HG02973 (cell line): Measurements from ENCODE around the gene DNPEP.
"Not testable (repeated sequence)": the region's sequence is repeated elsewhere in the genome, so short reads cannot be mapped to it uniquely, and the experiment has no call there.

Experiments used
- ATAC-seq: cut with Tn5 transposase; IDR thresholded peaks from one replicate; pipeline ENCODE4 v1.9.1; 2021; ENCODE audit warnings: moderate library complexity; ENCODE audit not compliant: unreplicated experiment

DNPEP gene

DNA sequence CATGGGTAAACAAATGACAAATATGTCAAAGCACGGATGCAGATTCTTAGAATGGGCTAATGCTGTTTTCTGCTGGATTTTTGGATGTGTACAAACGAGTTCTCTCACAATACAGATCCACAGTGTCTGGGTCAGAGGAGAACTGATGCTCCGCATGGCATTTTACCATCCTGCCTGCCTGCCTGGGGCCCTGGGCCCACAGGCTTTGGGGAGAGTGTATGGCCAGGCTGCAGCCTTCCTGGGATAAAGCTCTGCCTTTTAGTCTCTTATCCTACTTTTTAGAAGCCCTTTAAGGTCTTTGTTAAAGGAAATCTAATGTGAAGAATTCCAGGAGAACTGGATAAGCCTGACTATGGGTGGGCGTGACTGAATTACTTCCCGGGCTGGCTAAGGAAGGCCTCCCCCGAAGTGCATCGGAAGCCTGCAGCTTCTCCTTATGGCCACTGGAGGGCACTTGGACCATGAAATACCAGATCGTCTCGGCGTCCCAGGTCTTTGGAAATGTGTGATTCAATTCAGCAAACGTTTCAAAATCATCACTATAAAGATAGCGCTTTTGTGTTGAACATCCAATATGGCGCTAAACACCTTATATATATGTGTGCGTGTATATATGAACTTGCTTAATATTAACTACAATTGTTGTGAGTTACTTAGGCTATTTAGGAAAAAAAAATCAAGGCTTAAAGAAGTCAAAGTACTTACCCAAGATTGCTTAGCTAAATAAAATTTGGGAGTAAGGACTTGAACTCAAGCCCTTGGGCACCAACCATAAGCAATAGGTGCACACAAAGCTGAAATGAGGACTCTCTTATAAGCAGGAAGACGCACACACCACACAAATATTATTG, 15.2 kb upstream of the DNPEP start:
- peak; percentile 86 for ATAC-seq

DNA sequence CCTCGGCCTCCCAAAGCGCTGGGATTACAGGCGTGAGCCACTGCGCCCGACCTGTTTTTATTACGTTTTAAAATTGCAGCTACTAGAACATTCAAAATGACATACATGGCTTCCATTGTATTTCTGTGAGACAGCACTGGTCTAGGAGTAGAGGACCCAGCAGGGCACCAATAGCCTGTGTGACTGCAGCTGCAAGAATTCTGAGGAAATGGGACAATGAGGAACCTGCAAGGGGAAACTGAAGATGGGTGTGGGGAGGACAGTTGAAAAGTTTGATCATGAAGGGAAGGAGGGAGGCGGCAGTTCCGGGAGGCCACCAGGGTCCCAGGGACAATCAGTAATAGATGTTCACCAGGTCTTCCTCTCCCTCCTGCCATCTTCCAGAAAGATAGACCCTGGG, 13.9 kb upstream of the DNPEP start:
- no peak for ATAC-seq

DNA sequence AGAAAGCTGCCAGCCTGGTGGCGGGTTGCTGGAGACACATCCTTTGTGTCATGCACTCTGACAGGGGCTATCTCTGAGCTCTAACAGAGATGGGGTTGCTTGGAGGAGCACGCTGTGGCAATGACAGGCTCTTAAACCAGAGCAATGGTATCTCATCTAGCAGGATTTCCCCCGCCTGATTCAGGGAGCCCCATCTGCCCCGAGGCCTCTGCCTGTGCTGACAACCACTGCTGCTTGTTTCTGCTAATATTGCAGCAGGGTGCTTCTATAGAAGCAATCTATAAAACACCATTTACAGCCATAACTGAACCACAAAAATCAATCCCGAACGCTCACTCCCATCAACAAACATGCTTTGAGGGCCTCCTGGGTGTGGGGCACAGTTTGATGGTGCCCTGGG, 12.8 kb upstream of the DNPEP start:
- ATAC-seq: no peak

DNA sequence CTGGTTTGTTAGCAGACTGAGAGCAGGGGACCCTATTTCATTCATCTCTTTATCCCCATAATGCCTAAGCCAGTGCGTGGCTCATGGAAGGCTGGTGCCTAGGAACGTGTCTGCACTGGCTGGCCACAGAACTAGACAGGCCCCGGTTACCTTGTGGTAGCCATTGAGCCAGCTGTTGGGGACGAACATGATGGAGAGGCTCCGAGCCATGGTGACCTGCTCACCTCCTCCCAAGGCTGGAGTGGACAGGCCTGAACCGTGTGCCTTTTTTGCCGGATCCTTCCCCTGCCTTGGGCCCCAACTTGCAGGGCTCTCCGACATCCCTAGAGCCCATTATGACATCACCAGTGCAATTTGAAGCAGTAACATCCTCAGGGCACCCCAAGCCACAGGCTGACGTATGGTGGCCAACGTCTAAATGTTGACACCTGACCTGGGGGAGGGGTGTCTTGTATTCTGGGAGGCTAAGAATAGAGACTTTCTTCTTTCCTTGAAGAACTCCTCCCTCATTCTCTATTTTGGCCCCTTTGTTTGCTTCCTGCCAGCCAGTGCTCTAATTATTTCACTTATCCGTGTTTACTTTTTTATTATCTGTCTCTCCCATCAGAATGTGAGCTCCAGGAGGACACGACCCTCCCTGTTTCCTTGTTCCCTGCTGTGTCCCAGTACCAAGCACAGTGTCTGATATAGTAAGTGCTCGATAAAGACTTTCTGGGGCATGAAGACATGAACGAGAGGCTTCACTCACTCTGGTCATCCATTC, 12.2 kb upstream of the DNPEP start:
- ATAC-seq: no peak

DNA sequence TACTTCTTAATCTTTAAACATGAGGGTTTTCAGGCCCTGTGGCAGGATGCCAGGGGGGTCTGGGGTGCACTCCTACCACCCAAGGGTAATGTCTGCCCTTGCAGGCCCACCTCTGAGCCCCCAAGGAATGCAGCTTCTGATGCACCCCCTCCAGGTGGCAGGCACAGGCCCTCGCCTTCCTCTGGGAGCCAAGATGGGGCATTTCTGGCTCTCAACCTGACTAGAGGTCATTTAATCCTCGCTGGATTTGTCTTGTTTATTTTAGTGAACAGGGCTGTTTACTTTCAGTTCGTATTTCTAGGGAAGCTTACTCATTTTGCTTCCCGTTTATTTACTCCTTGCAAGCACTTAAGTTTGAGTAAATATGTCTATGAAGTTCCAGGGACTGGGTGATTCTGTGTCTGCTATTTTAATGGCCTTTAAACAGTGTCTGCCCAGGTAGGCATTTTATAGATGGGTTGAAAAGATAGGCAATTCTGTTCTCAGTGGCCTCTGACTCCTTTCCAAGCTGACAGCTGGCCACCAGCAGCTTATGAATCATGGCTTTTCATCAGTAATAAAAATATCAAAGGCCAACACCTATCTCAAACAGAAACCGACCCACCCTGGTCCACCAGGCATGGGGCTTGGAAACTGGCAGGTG, 11.1 kb upstream of the DNPEP start:
- ATAC-seq: no peak

DNA sequence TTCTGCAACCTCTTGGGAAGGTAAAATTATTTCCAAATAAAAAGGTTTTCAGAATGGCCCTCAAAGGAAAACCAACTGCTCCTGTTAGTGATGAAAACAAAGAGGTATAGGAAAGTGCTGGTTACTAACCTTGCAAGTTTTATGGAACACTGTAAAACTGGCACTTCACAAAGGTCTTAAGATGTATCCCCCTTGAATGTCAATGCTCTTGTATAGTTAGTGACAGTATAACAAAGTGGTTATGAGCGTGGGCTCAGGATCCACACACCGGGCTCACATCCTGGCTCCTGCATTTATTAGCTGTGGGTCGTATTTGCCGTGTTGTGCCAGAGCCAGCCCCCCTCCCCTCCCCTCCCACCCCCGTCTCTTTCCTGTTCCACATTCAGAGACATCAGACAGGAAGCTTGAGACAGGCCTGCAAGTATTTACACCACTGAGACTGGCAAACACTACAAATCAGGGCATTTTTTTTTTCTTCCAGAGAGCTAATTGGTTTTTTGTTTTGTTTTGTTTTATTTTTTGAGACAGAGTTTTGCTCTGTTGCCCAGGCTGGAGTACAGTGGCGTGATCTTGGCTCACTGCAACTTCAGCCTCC, 9.2 kb upstream of the DNPEP start:
- ATAC-seq: no peak

GRCh38 chr2:219395609-219396008, 7.9 kb upstream of the DNPEP start:
- no peak for ATAC-seq

- not testable (repeated sequence) for ATAC-seq
Measured at GRCh38 chr2:219395056-219395455, 7.3 kb upstream of the DNPEP start.

DNA sequence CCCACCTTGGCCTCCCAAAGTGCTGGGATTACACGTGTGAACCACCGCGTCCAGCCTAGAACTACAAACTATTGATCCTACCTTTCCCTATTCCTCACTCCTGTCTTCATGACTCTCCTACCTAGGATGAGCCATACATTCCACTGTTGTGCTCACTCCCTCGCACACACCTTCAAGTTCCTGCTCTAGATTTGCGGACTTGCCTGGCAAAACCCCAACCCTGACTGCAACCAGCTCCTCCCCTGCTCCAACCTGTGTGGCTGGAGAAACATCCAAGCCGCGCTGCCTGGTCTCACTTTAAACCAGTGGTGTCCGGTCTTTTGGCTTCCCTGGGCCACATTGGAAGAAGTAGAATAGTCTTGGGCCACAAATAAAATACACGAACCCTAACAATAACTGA, 5.0 kb upstream of the DNPEP start:
- ATAC-seq: no peak

DNA sequence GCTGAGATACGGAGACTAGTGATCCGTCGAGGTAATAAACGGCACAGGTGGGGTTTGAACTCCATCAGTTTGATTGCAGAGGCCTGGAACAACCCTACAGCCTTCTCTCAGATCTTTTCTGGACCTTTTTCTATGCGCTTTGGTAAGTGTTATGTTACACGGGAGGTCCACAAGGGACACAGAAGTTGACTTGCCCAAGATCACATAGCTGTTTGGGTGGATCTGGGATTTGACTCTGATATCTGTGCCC, 1.1 kb upstream of the DNPEP start:
- no peak for ATAC-seq

DNA sequence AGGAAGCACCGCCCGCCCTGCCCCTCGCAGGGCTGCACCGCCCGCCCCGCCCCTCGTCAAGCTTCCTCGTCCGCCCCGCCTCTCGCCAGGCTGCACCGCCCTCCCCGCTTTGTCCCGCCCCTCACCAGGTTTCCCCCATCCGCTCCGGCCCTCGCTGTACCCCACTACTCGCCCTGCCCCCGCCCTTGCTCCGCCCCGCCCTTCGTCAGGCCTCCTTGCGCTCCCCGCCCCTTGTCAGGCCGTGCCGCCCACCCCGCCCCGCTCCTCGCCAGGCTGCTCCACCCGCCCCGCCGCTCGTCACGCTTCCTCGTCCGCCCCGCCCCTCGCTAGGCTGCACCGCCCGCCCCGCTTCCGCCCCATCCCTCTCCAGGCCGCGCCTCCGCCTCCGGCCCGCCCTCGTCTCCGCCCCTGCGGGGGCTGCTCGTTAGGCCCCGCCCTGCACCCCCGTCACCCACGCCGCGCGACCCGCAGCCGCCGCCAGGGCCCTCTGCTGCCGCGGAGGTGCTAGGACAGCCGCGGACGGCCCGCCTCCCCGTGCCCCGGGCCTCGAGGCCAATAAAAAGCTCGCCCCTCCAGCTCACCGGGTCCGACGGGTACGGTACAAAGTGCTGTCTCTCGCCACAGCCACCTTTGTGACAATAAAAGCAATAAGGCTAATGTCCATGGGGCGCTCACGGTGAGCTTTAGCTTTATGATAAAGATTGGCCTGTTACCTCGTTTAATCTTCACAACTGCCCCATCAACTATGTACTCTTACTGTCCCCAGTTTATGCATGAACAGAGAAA, 602 bp upstream of the DNPEP start:
- ATAC-seq: peak; percentile 79

DNA sequence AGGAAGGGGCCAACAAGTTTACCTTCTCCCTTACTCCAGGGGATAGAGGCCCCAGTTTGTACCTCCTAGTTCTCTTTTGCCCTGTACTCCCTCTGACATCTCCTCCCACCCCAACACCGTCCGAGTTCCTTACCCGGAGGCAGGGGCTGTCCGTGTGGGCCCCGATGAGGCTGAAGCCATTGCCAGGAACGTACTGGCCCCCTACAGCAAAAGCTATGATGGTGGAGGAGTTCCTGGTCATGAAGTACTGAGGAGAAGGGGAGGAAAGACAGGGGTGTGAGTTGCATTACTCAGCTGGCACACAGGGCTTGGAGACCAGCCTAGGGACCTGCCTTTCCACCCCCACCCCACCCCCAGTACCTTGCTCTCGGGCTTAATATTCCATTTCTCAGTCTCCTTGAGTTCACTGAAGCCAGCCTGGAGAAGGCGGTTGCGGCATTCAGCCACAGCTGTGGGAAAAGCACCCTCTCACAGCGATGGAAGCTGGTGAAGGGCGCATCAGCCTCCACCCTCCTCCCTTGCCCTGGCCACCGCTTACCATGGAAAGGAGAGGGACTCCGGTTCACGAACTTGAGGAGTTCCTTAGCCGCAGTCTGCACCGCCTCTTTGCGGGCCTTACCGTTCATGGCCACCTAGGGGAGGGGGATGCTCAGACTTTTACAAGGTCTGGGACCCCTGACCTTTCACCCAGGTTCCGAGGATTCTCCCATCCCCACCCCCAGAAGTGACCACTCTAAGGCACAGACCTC, 1.0 kb downstream of the DNPEP start:
- ATAC-seq: no peak

DNA sequence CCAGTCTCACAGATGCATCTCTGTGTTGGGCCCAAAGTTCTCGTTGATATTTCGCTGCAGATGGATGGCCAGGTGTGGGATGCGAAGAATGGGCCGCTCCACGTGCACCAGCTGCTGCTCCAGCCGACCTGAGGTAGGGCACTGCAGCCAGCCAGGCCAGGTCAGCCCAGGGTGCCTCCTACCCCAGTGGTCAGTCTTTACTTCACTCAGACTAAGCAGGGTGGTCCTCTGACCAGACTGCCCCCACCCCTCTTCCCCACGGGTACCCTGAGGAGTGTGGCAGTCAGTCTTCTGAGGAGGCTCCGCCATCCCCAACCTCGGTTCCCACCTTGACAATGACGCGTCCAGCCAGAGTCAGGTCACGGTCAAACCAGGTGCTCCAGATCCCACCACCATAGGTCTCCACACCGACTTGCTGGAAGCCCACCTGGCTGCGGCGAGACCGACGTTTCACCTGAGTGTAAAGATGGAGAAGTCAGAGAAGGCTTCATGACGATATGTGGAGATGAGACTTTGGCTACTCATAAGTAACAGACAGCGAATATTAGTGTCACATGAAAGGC, 1.7 kb downstream of the DNPEP start:
- ATAC-seq: no peak

DNA sequence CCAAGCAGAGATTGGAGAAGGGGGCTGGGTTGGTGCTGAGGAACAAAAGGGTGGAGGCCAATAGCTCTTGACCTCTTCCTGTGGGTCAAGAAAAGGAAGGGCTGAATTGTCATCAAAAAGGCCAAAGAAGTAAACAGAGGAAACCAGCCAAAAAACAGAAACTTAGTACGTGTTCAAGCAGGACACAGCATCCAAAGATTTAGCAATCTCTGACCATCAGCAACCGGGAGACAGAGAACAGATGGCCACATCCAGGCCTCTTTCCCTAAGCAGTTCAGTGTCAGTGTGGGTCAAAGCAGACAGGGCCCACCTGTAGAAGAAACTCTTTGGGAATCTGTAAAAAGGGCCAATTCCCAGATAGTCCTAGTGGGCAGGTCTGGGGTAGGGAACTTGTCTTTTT, 2.9 kb downstream of the DNPEP start:
- ATAC-seq: no peak

DNA sequence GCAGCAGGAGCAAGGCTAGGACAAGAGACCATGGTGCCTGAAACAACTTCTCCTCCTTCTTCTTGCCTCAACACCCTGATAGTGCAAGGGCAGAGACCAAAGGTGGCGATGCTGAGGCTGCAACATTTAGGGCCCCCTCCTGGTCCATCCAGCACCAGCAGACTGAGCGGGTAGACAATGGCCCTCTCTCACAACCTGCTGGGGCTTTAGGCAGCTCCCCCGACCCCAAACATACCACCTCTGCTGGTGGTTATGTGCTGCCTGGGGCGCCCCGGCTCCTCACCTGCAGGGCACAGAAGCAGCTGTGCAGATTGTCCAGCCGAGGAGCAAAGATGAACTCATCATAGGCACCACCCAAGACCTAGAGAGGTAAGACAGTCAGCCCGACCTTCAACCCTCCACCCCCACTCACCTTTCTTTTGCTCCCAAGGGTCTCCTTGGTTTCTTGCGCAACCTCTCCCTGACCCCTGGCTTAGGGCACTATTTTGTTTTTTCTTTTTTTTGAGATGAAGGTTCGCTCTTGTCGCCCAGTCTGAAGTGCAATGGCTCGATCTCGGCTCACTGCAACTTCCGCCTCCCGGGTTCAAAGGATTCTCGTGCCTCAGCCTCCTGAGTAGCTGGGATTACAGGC, 3.5 kb downstream of the DNPEP start:
- ATAC-seq: no peak

DNA sequence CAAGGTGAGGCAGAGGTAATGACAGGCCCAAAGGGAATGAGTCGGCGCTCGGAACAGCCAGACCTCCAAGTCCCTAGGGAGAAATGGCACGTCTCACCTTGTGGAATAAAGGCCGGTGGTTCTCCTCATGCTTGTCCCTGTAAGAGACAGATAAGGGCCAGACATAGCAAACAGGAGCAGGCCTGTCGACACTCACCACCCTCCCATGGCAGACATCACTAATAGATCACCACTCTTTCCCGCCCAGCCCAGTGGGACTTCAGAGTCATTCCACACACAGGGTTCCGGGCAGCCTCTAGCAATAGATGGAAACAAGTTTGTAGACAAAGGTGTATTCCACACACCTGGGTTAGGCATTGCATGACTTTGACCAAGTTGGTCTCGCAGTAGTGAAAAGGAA, 6.3 kb downstream of the DNPEP start:
- ATAC-seq: no peak

- ATAC-seq: no peak
Measured at GRCh38 chr2:219380926-219381325, 6.8 kb downstream of the DNPEP start.

DNA sequence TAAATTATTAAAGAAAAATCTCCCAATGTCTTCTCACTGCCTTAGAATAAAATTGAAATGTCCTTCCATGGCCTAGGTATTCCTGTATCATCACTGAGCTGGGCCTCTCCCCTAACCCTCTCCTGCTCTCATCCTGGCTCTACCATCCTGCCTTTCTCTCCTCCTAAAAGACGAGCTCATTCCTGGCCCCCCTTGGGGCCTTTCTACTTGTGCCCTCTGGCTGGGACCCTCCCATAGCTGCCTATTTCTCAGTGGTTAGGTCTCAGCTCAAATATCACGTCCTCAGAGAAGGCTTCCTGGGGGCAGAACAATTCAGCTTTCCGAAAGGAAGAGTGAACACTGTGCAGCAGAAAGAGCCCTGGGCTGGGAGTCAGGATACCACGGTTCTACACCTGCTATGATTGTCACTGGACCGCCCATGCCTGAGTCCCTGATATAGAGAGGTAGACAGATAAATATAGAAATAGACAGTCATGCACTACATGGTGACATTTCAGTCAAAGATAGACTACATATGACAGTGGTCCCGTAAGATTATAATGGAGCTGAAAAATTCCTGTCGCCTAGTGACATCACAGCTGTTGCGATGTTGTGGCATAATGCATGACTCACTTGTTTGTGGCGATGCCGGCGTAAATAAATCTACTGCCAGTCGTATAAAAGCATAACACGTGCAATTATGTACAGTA, 9.4 kb downstream of the DNPEP start:
- ATAC-seq: no peak

DNA sequence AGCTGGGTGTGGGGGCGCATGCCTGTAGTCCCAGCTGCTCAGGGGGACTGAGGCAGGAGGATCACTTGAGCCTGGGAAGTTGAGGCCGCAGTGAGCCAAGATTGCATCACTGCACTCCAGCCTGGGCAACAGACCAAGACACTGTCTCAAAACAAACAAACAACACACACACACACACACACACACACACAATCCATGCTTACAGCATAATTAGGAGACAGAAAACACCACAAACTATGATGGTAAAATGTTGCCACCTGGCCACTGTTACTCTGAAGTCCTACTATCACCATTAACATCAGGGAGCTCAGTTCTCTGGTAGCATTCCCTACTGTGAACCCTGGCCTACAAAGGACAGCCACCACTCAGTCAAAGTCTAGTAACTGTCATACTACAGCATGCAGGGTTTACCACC, 18.3 kb downstream of the DNPEP start:
- no peak for ATAC-seq
